H9 (cell line): ENCODE data around the gene HSH2D. TPM values are rescaled to one million over a fixed set of nuclear protein-coding genes. Genes with fewer than 3 reads are reported as not detected.

Experiments
- DNase-seq: peaks from one replicate; pipeline ENCODE4 v3.0.0-alpha.2; 2017
- H2AFZ ChIP-seq: one replicate; pipeline ENCODE4 v1.6.1; 2013; ENCODE audit warnings: mild to moderate bottlenecking, low read length, control low read depth, moderate library complexity
- H2AK5ac ChIP-seq: 2 replicates; pipeline ENCODE4 v1.6.1; 2013; ENCODE audit warnings: low read length, control low read depth, mixed read lengths; ENCODE audit not compliant: insufficient read length
- H2BK120ac ChIP-seq: one replicate; pipeline ENCODE4 v1.6.1; 2013; ENCODE audit warnings: low read depth, mild to moderate bottlenecking, low read length, control low read depth, inconsistent platforms; ENCODE audit not compliant: poor library complexity, severe bottlenecking
- H2BK12ac ChIP-seq: 2 replicates; pipeline ENCODE4 v1.6.1; 2013; ENCODE audit warnings: low read length, control low read depth, mixed read lengths, low read depth; ENCODE audit not compliant: insufficient read length
- H2BK15ac ChIP-seq: 2 replicates; pipeline ENCODE4 v1.6.1; 2013; ENCODE audit warnings: low read depth, low read length, control low read depth
- H2BK20ac ChIP-seq: one replicate; pipeline ENCODE4 v1.6.1; 2013; ENCODE audit warnings: low read depth, mild to moderate bottlenecking, low read length, control low read depth, inconsistent platforms; ENCODE audit not compliant: poor library complexity, severe bottlenecking
- H2BK5ac ChIP-seq: 2 replicates; pipeline ENCODE4 v1.6.1; 2013; ENCODE audit warnings: low read length, control low read depth, mixed read lengths; ENCODE audit not compliant: insufficient read length
- H3K14ac ChIP-seq: 2 replicates; pipeline ENCODE4 v1.6.1; 2013; ENCODE audit warnings: low read length, control low read depth; ENCODE audit not compliant: insufficient read depth
- H3K18ac ChIP-seq: 2 replicates; pipeline ENCODE4 v1.6.1; 2013; ENCODE audit warnings: low read depth, mild to moderate bottlenecking, mixed read lengths, low read length, control low read depth; ENCODE audit not compliant: insufficient read length
- H3K23ac ChIP-seq: 2 replicates; pipeline ENCODE4 v1.6.1; 2013; ENCODE audit warnings: low read length, control low read depth, mixed read lengths, low read depth; ENCODE audit not compliant: insufficient read length
- H3K23me2 ChIP-seq: 2 replicates; pipeline ENCODE4 v1.6.1; 2013; ENCODE audit warnings: low read depth, mild to moderate bottlenecking, mixed read lengths, low read length, control low read depth; ENCODE audit not compliant: insufficient read length, poor library complexity, severe bottlenecking
- H3K27ac ChIP-seq: 2 replicates; pipeline ENCODE4 v1.5.1; 2013; ENCODE audit warnings: low read length, control low read depth, mixed read lengths, low read depth; ENCODE audit not compliant: insufficient read length
- H3K27me3 ChIP-seq: 2 replicates; pipeline ENCODE4 v1.6.1; 2013; ENCODE audit warnings: low read length, control low read depth, inconsistent platforms; ENCODE audit not compliant: insufficient read depth
- H3K4ac ChIP-seq: 2 replicates; pipeline ENCODE4 v1.6.1; 2013; ENCODE audit warnings: low read depth, mild to moderate bottlenecking, control low read depth, inconsistent platforms, low read length, moderate library complexity
- H3K4me1 ChIP-seq: 2 replicates; pipeline ENCODE4 v1.6.1; 2013; ENCODE audit warnings: low read length, control low read depth, inconsistent platforms; ENCODE audit not compliant: insufficient read depth
- H3K4me2 ChIP-seq: 2 replicates; pipeline ENCODE4 v1.6.1; 2013; ENCODE audit warnings: low read length, control low read depth, mixed read lengths; ENCODE audit not compliant: insufficient read length, insufficient read depth
- H3K56ac ChIP-seq: 2 replicates; pipeline ENCODE4 v1.6.1; 2013; ENCODE audit warnings: low read depth, mild to moderate bottlenecking, mixed read lengths, low read length, control low read depth; ENCODE audit not compliant: insufficient read length
- H3K79me1 ChIP-seq: 2 replicates; pipeline ENCODE4 v1.6.1; 2013; ENCODE audit warnings: low read depth, mild to moderate bottlenecking, moderate library complexity, low read length, control low read depth, inconsistent platforms; ENCODE audit not compliant: insufficient read depth, poor library complexity, severe bottlenecking
- H3K79me2 ChIP-seq: 2 replicates; pipeline ENCODE4 v1.6.1; 2013; ENCODE audit warnings: low read length, control low read depth, inconsistent platforms; ENCODE audit not compliant: insufficient read depth
- H3K9ac ChIP-seq: 2 replicates; pipeline ENCODE4 v1.6.1; 2013; ENCODE audit warnings: low read length, control low read depth, mixed read lengths; ENCODE audit not compliant: insufficient read length; ENCODE audit errors: extremely low read depth
- H3K9me3 ChIP-seq: one replicate; pipeline ENCODE4 v1.6.1; 2013; ENCODE audit warnings: low read depth, low read length, inconsistent platforms; ENCODE audit not compliant: control insufficient read depth
- H3T11ph ChIP-seq: one replicate; pipeline ENCODE4 v1.6.1; 2013; ENCODE audit warnings: mild to moderate bottlenecking, low read length, control low read depth, inconsistent platforms
- H4K20me1 ChIP-seq: one replicate; pipeline ENCODE4 v1.6.1; 2013; ENCODE audit not compliant: control insufficient read depth, insufficient read length, insufficient read depth
- H4K5ac ChIP-seq: 2 replicates; pipeline ENCODE4 v1.6.1; 2013; ENCODE audit warnings: low read depth, mild to moderate bottlenecking, mixed read lengths, low read length, control low read depth; ENCODE audit not compliant: insufficient read length
- H4K8ac ChIP-seq: replicated peaks from 2 replicates; pipeline ENCODE4 v1.6.1; 2013; ENCODE audit warnings: low read length, control low read depth, mixed read lengths, low read depth; ENCODE audit not compliant: insufficient read length
- H4K91ac ChIP-seq: 2 replicates; pipeline ENCODE4 v1.6.1; 2013; ENCODE audit warnings: low read depth, mild to moderate bottlenecking, moderate library complexity, mixed read lengths, low read length, control low read depth; ENCODE audit not compliant: insufficient read length
- H3K27ac Mint-ChIP-seq, 3 experiments: 2 replicates in 2 of 3; 3 replicates in 1 of 3; pipeline ENCODE4 v1.8.0; 2020 to 2021; ENCODE audit warnings: mixed read lengths in 3 of 3, mild to moderate bottlenecking in 1 of 3, moderate library complexity in 1 of 3
- H3K27me3 Mint-ChIP-seq: 2 replicates; pipeline ENCODE4 v1.8.0; 2021; ENCODE audit warnings: low read depth, mild to moderate bottlenecking, moderate library complexity, mixed read lengths
- H3K36me3 Mint-ChIP-seq, 3 experiments: 2 replicates in 2 of 3; 3 replicates in 1 of 3; pipeline ENCODE4 v1.8.0; 2020 to 2021; ENCODE audit warnings: low read depth in 3 of 3, mixed read lengths in 3 of 3; ENCODE audit not compliant: insufficient read depth in 1 of 3
- H3K4me1 Mint-ChIP-seq, 2 experiments: 2 replicates each; pipeline ENCODE4 v1.8.0; 2020; ENCODE audit warnings: mixed read lengths in 2 of 2
- H3K4me3 Mint-ChIP-seq, 2 experiments: 2 replicates in 1 of 2; 3 replicates in 1 of 2; pipeline ENCODE4 v1.8.0; 2020 to 2021; ENCODE audit warnings: mild to moderate bottlenecking in 2 of 2, mixed read lengths in 2 of 2, moderate library complexity in 1 of 2
- H3K9me3 Mint-ChIP-seq, 2 experiments: 2 replicates in 1 of 2; 3 replicates in 1 of 2; pipeline ENCODE4 v1.8.0; 2020; ENCODE audit warnings: mild to moderate bottlenecking in 2 of 2, mixed read lengths in 2 of 2, moderate library complexity in 1 of 2
- WGBS: extraction: QIAGEN DNeasy Blood & Tissue Kit; methylation state at CpG from one replicate; pipeline ENCODE4 v1.1.7; 2013; ENCODE audit warnings: missing lambda C conversion rate, low lambda C conversion rate, mixed read lengths; ENCODE audit not compliant: insufficient read length; ENCODE audit errors: extremely low coverage; 5-methylcytosine and 5-hydroxymethylcytosine counted together
- total RNA-seq: library from RNA; stranded (reverse); gene quantifications from 2 replicates; pipeline ENCODE4 v1.2.1, GENCODE V29; 2021
- TF ChIP-seq, protein P1 (sequence below): fragments of 200-600 bp; sonication (generic); conservative IDR thresholded peaks from 3 replicates; pipeline ENCODE4 v1.8.0; 2021; ENCODE audit warnings: antibody characterized with exemption, mild to moderate bottlenecking

The HSH2D gene
- total RNA-seq, 1 experiment from 2014 or later, result 2.3 TPM

DNA sequence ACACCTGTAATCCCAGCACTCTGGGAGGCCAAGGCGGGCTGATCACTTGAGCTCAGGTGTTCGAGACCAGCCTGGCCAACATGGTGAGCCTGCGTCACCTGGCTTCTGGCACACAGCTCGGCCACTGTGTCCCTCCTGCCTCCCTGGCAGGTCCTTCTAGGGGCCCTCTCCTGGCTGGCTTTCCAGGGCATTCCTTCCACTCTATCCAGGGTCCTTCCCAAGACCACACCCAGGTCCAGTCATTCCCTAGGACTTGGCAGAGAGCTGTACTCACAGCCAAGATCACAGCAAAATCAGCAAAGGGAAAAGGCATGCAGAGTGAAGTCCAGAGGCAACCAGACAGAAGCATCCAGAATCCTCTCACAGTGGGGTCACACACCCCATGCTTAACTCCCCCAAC lies 9.7 kb upstream of the HSH2D start:
- H3K27me3 ChIP-seq, result no peaks in the 10 kb centered on the region
- H3K4me2 ChIP-seq, result no peak overlapping the region
- H3K56ac ChIP-seq, result no peak overlapping the region
- H4K5ac ChIP-seq, result no peak overlapping the region
- no peak overlapping the region for H4K8ac ChIP-seq
- no peaks in the 10 kb centered on the region for H3K79me1 ChIP-seq
- TF ChIP-seq, protein P1, sequence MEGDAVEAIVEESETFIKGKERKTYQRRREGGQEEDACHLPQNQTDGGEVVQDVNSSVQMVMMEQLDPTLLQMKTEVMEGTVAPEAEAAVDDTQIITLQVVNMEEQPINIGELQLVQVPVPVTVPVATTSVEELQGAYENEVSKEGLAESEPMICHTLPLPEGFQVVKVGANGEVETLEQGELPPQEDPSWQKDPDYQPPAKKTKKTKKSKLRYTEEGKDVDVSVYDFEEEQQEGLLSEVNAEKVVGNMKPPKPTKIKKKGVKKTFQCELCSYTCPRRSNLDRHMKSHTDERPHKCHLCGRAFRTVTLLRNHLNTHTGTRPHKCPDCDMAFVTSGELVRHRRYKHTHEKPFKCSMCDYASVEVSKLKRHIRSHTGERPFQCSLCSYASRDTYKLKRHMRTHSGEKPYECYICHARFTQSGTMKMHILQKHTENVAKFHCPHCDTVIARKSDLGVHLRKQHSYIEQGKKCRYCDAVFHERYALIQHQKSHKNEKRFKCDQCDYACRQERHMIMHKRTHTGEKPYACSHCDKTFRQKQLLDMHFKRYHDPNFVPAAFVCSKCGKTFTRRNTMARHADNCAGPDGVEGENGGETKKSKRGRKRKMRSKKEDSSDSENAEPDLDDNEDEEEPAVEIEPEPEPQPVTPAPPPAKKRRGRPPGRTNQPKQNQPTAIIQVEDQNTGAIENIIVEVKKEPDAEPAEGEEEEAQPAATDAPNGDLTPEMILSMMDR, result no peak
- H3K4me3 Mint-ChIP-seq, result no peak overlapping the region
- H4K20me1 ChIP-seq, result no peaks in the 10 kb centered on the region
- no peak overlapping the region for H3K18ac ChIP-seq
- no peaks in the 10 kb centered on the region for H3K79me2 ChIP-seq
- no peak overlapping the region for H2AK5ac ChIP-seq
- H2BK120ac ChIP-seq, result no peak overlapping the region
- no peak overlapping the region for H4K91ac ChIP-seq
- H3T11ph ChIP-seq, result no peak overlapping the region
- no peak overlapping the region for H3K27ac Mint-ChIP-seq
- H2BK20ac ChIP-seq, result no peak overlapping the region
- H3K27ac ChIP-seq, result no peak overlapping the region
- no peak overlapping the region for H2BK5ac ChIP-seq
- WGBS, result no CpG with 5 or more reads among the region's 4 CpGs
- H2BK15ac ChIP-seq, result no peak overlapping the region
- H3K4me1 ChIP-seq, result no peaks in the 10 kb centered on the region
- no peak overlapping the region for H3K9ac ChIP-seq
- H2AFZ ChIP-seq, result no peak overlapping the region
- no peak overlapping the region for H2BK12ac ChIP-seq
- H3K4me1 Mint-ChIP-seq, result peaks cover 6% of the 10 kb centered on the region in 2 experiments
- H3K14ac ChIP-seq, result no peak overlapping the region
- no peaks in the 10 kb centered on the region; a peak in 2 of 5 replicates for H3K9me3 Mint-ChIP-seq
- DNase-seq, result no peak
- H3K27me3 Mint-ChIP-seq, result peaks cover 5% of the 10 kb centered on the region
- H3K23me2 ChIP-seq, result no peaks in the 10 kb centered on the region
- no peak overlapping the region for H3K4ac ChIP-seq
- H3K9me3 ChIP-seq, result no peaks in the 10 kb centered on the region
- H3K23ac ChIP-seq, result no peak overlapping the region
- peaks cover 36 to 58% (median 52%) of the 10 kb centered on the region in 3 experiments for H3K36me3 Mint-ChIP-seq
